H9 (cell line): ENCODE results near the gene ASCL3. TPM values are rescaled to one million over a fixed set of nuclear protein-coding genes. Genes with fewer than 3 reads are reported as not detected.

Source experiments
- DNase-seq: peaks from one replicate; pipeline ENCODE4 v3.0.0-alpha.2; 2017
- H2AFZ ChIP-seq: one replicate; pipeline ENCODE4 v1.6.1; 2013; ENCODE audit warnings: mild to moderate bottlenecking, low read length, control low read depth, moderate library complexity
- H2AK5ac ChIP-seq: 2 replicates; pipeline ENCODE4 v1.6.1; 2013; ENCODE audit warnings: low read length, control low read depth, mixed read lengths; ENCODE audit not compliant: insufficient read length
- H2BK120ac ChIP-seq: one replicate; pipeline ENCODE4 v1.6.1; 2013; ENCODE audit warnings: low read depth, mild to moderate bottlenecking, low read length, control low read depth, inconsistent platforms; ENCODE audit not compliant: poor library complexity, severe bottlenecking
- H2BK12ac ChIP-seq: 2 replicates; pipeline ENCODE4 v1.6.1; 2013; ENCODE audit warnings: low read length, control low read depth, mixed read lengths, low read depth; ENCODE audit not compliant: insufficient read length
- H2BK15ac ChIP-seq: 2 replicates; pipeline ENCODE4 v1.6.1; 2013; ENCODE audit warnings: low read depth, low read length, control low read depth
- H2BK20ac ChIP-seq: one replicate; pipeline ENCODE4 v1.6.1; 2013; ENCODE audit warnings: low read depth, mild to moderate bottlenecking, low read length, control low read depth, inconsistent platforms; ENCODE audit not compliant: poor library complexity, severe bottlenecking
- H2BK5ac ChIP-seq: 2 replicates; pipeline ENCODE4 v1.6.1; 2013; ENCODE audit warnings: low read length, control low read depth, mixed read lengths; ENCODE audit not compliant: insufficient read length
- H3K14ac ChIP-seq: 2 replicates; pipeline ENCODE4 v1.6.1; 2013; ENCODE audit warnings: low read length, control low read depth; ENCODE audit not compliant: insufficient read depth
- H3K18ac ChIP-seq: 2 replicates; pipeline ENCODE4 v1.6.1; 2013; ENCODE audit warnings: low read depth, mild to moderate bottlenecking, mixed read lengths, low read length, control low read depth; ENCODE audit not compliant: insufficient read length
- H3K23ac ChIP-seq: 2 replicates; pipeline ENCODE4 v1.6.1; 2013; ENCODE audit warnings: low read length, control low read depth, mixed read lengths, low read depth; ENCODE audit not compliant: insufficient read length
- H3K23me2 ChIP-seq: 2 replicates; pipeline ENCODE4 v1.6.1; 2013; ENCODE audit warnings: low read depth, mild to moderate bottlenecking, mixed read lengths, low read length, control low read depth; ENCODE audit not compliant: insufficient read length, poor library complexity, severe bottlenecking
- H3K27ac ChIP-seq: 2 replicates; pipeline ENCODE4 v1.5.1; 2013; ENCODE audit warnings: low read length, control low read depth, mixed read lengths, low read depth; ENCODE audit not compliant: insufficient read length
- H3K27me3 ChIP-seq: 2 replicates; pipeline ENCODE4 v1.6.1; 2013; ENCODE audit warnings: low read length, control low read depth, inconsistent platforms; ENCODE audit not compliant: insufficient read depth
- H3K4ac ChIP-seq: 2 replicates; pipeline ENCODE4 v1.6.1; 2013; ENCODE audit warnings: low read depth, mild to moderate bottlenecking, control low read depth, inconsistent platforms, low read length, moderate library complexity
- H3K4me1 ChIP-seq: 2 replicates; pipeline ENCODE4 v1.6.1; 2013; ENCODE audit warnings: low read length, control low read depth, inconsistent platforms; ENCODE audit not compliant: insufficient read depth
- H3K4me2 ChIP-seq: 2 replicates; pipeline ENCODE4 v1.6.1; 2013; ENCODE audit warnings: low read length, control low read depth, mixed read lengths; ENCODE audit not compliant: insufficient read length, insufficient read depth
- H3K56ac ChIP-seq: 2 replicates; pipeline ENCODE4 v1.6.1; 2013; ENCODE audit warnings: low read depth, mild to moderate bottlenecking, mixed read lengths, low read length, control low read depth; ENCODE audit not compliant: insufficient read length
- H3K79me1 ChIP-seq: 2 replicates; pipeline ENCODE4 v1.6.1; 2013; ENCODE audit warnings: low read depth, mild to moderate bottlenecking, moderate library complexity, low read length, control low read depth, inconsistent platforms; ENCODE audit not compliant: insufficient read depth, poor library complexity, severe bottlenecking
- H3K79me2 ChIP-seq: 2 replicates; pipeline ENCODE4 v1.6.1; 2013; ENCODE audit warnings: low read length, control low read depth, inconsistent platforms; ENCODE audit not compliant: insufficient read depth
- H3K9ac ChIP-seq: 2 replicates; pipeline ENCODE4 v1.6.1; 2013; ENCODE audit warnings: low read length, control low read depth, mixed read lengths; ENCODE audit not compliant: insufficient read length; ENCODE audit errors: extremely low read depth
- H3K9me3 ChIP-seq: one replicate; pipeline ENCODE4 v1.6.1; 2013; ENCODE audit warnings: low read depth, low read length, inconsistent platforms; ENCODE audit not compliant: control insufficient read depth
- H3T11ph ChIP-seq: one replicate; pipeline ENCODE4 v1.6.1; 2013; ENCODE audit warnings: mild to moderate bottlenecking, low read length, control low read depth, inconsistent platforms
- H4K20me1 ChIP-seq: one replicate; pipeline ENCODE4 v1.6.1; 2013; ENCODE audit not compliant: control insufficient read depth, insufficient read length, insufficient read depth
- H4K5ac ChIP-seq: 2 replicates; pipeline ENCODE4 v1.6.1; 2013; ENCODE audit warnings: low read depth, mild to moderate bottlenecking, mixed read lengths, low read length, control low read depth; ENCODE audit not compliant: insufficient read length
- H4K8ac ChIP-seq: replicated peaks from 2 replicates; pipeline ENCODE4 v1.6.1; 2013; ENCODE audit warnings: low read length, control low read depth, mixed read lengths, low read depth; ENCODE audit not compliant: insufficient read length
- H4K91ac ChIP-seq: 2 replicates; pipeline ENCODE4 v1.6.1; 2013; ENCODE audit warnings: low read depth, mild to moderate bottlenecking, moderate library complexity, mixed read lengths, low read length, control low read depth; ENCODE audit not compliant: insufficient read length
- H3K27ac Mint-ChIP-seq, 3 experiments: 2 replicates in 2 of 3; 3 replicates in 1 of 3; pipeline ENCODE4 v1.8.0; 2020 to 2021; ENCODE audit warnings: mixed read lengths in 3 of 3, mild to moderate bottlenecking in 1 of 3, moderate library complexity in 1 of 3
- H3K27me3 Mint-ChIP-seq: 2 replicates; pipeline ENCODE4 v1.8.0; 2021; ENCODE audit warnings: low read depth, mild to moderate bottlenecking, moderate library complexity, mixed read lengths
- H3K36me3 Mint-ChIP-seq, 3 experiments: 2 replicates in 2 of 3; 3 replicates in 1 of 3; pipeline ENCODE4 v1.8.0; 2020 to 2021; ENCODE audit warnings: low read depth in 3 of 3, mixed read lengths in 3 of 3; ENCODE audit not compliant: insufficient read depth in 1 of 3
- H3K4me1 Mint-ChIP-seq, 2 experiments: 2 replicates each; pipeline ENCODE4 v1.8.0; 2020; ENCODE audit warnings: mixed read lengths in 2 of 2
- H3K4me3 Mint-ChIP-seq, 2 experiments: 2 replicates in 1 of 2; 3 replicates in 1 of 2; pipeline ENCODE4 v1.8.0; 2020 to 2021; ENCODE audit warnings: mild to moderate bottlenecking in 2 of 2, mixed read lengths in 2 of 2, moderate library complexity in 1 of 2
- H3K9me3 Mint-ChIP-seq, 2 experiments: 2 replicates in 1 of 2; 3 replicates in 1 of 2; pipeline ENCODE4 v1.8.0; 2020; ENCODE audit warnings: mild to moderate bottlenecking in 2 of 2, mixed read lengths in 2 of 2, moderate library complexity in 1 of 2
- CTCF ChIP-seq: fragments of 200-600 bp; sonication (generic); conservative IDR thresholded peaks from 3 replicates; pipeline ENCODE4 v1.8.0; 2021; ENCODE audit warnings: antibody characterized with exemption, mild to moderate bottlenecking
- WGBS: extraction: QIAGEN DNeasy Blood & Tissue Kit; methylation state at CpG from one replicate; pipeline ENCODE4 v1.1.7; 2013; ENCODE audit warnings: missing lambda C conversion rate, low lambda C conversion rate, mixed read lengths; ENCODE audit not compliant: insufficient read length; ENCODE audit errors: extremely low coverage; 5-methylcytosine and 5-hydroxymethylcytosine counted together
- total RNA-seq: library from RNA; stranded (reverse); gene quantifications from 2 replicates; pipeline ENCODE4 v1.2.1, GENCODE V29; 2021

ASCL3 gene
- total RNA-seq, 1 experiment from 2014 or later, result not detected

- Histone ChIP-seq H3K79me2 (no peaks in the 10 kb centered on the region), H2BK12ac (no peak overlapping the region), H3K4ac (no peak overlapping the region), H3K9ac (no peak overlapping the region), H3K4me1 (no peaks in the 10 kb centered on the region; the same call in 1 of the 2 replicates), H2AFZ (no peak overlapping the region), H3K4me2 (no peak overlapping the region), H2AK5ac (no peak overlapping the region), H2BK20ac (no peak overlapping the region), H2BK15ac (no peak overlapping the region), H3K23ac (no peak overlapping the region), H3K18ac (no peak overlapping the region), H4K8ac (no peak overlapping the region), H2BK120ac (no peak overlapping the region), H3K56ac (no peak overlapping the region), H4K5ac (no peak overlapping the region), H4K20me1 (no peaks in the 10 kb centered on the region), H3K27me3 (no peaks in the 10 kb centered on the region), H3K9me3 (no peaks in the 10 kb centered on the region), H2BK5ac (no peak overlapping the region), H3K23me2 (no peaks in the 10 kb centered on the region), H3T11ph (no peak overlapping the region), H3K14ac (no peak overlapping the region), H4K91ac (no peak overlapping the region), H3K79me1 (no peaks in the 10 kb centered on the region), H3K27ac (no peak overlapping the region)
- Mint-ChIP-seq H3K27ac (peak overlapping the region in 1 of 3 experiments; percentile 53; a peak in 2 of 7 replicates), H3K36me3 (peaks cover 24 to 57% (median 41%) of the 10 kb centered on the region in 3 experiments; a peak in 6 of 7 replicates), H3K27me3 (no peaks in the 10 kb centered on the region; the same call in 1 of the 2 replicates), H3K4me1 (no peaks in the 10 kb centered on the region; a peak in 1 of 4 replicates), H3K4me3 (no peak overlapping the region), H3K9me3 (no peaks in the 10 kb centered on the region)
- DNase-seq, result no peak
- no CpG with 5 or more reads among the region's 5 CpGs for WGBS
- no peak for TF ChIP-seq CTCF
Observed at GRCh38 chr11:8922691-8923090, 20.1 kb downstream of the ASCL3 start.
